SK-N-MC (cell line): ENCODE measurements around the gene SGF29.

Experiments used
- EZH2 ChIP-seq: fragments of 200-600 bp; sonication (generic); IDR thresholded peaks from one replicate; pipeline ENCODE4 v1.6.1; 2017; ENCODE audit warnings: antibody characterized with exemption
- POLR2AphosphoS5 ChIP-seq: IDR thresholded peaks from 2 replicates; pipeline ENCODE4 v1.6.1; 2012; ENCODE audit warnings: mild to moderate bottlenecking, low read depth, low read length, borderline replicate concordance

GRCh38 chr16:28606291-28607115 lies 52.8 kb downstream of the SGF29 start:
- TF ChIP-seq POLR2AphosphoS5 (no peak), EZH2 (no peak)
